GM19467 (cell line): ENCODE results near the gene DENND5A.

Source experiments
- ATAC-seq: cut with Tn5 transposase; IDR thresholded peaks from one replicate; pipeline ENCODE4 v1.9.1; 2021; ENCODE audit warnings: mild to moderate bottlenecking, moderate library complexity; ENCODE audit not compliant: unreplicated experiment

The DENND5A gene

GRCh38 chr11:9142732-9143131 is 122.4 kb downstream of the DENND5A start:
- no peak for ATAC-seq

- no peak for ATAC-seq
Measured at GRCh38 chr11:9141186-9141585, 124.0 kb downstream of the DENND5A start.

GRCh38 chr11:9139628-9140357 is 125.4 kb downstream of the DENND5A start:
- ATAC-seq, result no peak

- no peak for ATAC-seq
Measured at GRCh38 chr11:9138612-9139579, 126.3 kb downstream of the DENND5A start.

- no peak for ATAC-seq
Measured at GRCh38 chr11:9138133-9138453, 127.1 kb downstream of the DENND5A start.

- ATAC-seq, result peak; percentile 89
Measured at GRCh38 chr11:9137293-9138132, 127.6 kb downstream of the DENND5A start.

- no peak for ATAC-seq
Measured at GRCh38 chr11:9136741-9137140, 128.4 kb downstream of the DENND5A start.

GRCh38 chr11:9133956-9134355 is 131.2 kb downstream of the DENND5A start:
- no peak for ATAC-seq

GRCh38 chr11:9132203-9132878 is 132.8 kb downstream of the DENND5A start:
- ATAC-seq, result no peak

GRCh38 chr11:9130297-9130696 is 134.9 kb downstream of the DENND5A start:
- no peak for ATAC-seq

GRCh38 chr11:9126636-9127035 is 138.5 kb downstream of the DENND5A start:
- no peak for ATAC-seq

GRCh38 chr11:9125185-9125886 is 139.8 kb downstream of the DENND5A start:
- no peak for ATAC-seq

- no peak for ATAC-seq
Measured at GRCh38 chr11:9123595-9124304, 141.4 kb downstream of the DENND5A start.

GRCh38 chr11:9121469-9121796 is 143.7 kb downstream of the DENND5A start:
- no peak for ATAC-seq

GRCh38 chr11:9120664-9121468 is 144.3 kb downstream of the DENND5A start:
- no peak for ATAC-seq

- ATAC-seq, result no peak
Measured at GRCh38 chr11:9118277-9118676, 146.9 kb downstream of the DENND5A start.

- no peak for ATAC-seq
Measured at GRCh38 chr11:9112075-9112474, 153.1 kb downstream of the DENND5A start.

- no peak for ATAC-seq
Measured at GRCh38 chr11:9109858-9110731, 155.1 kb downstream of the DENND5A start.
